DMS114 treated with DMSO at 0.1 percent for 48 hours (cell line): ENCODE measurements around the gene CAMSAP2.

Source experiments
- DNase-seq: peaks from one replicate; lab custom pipeline; 2025; ENCODE audit not compliant: unreplicated experiment; lab: John Stamatoyannopoulos, UW

CAMSAP2 gene

GRCh38 chr1:200877010-200877409 lies 138.3 kb downstream of the CAMSAP2 start:
- no peak for DNase-seq

- no peak for DNase-seq
These were observed 139.3 kb downstream of the CAMSAP2 start for GRCh38 chr1:200877839-200878551.

GRCh38 chr1:200880212-200880611 lies 141.5 kb downstream of the CAMSAP2 start:
- DNase-seq = no peak

GRCh38 chr1:200883118-200883517 lies 144.4 kb downstream of the CAMSAP2 start:
- no peak for DNase-seq

- no peak for DNase-seq
These were observed 147.1 kb downstream of the CAMSAP2 start for GRCh38 chr1:200885623-200886402.

GRCh38 chr1:200886594-200886993 lies 147.9 kb downstream of the CAMSAP2 start:
- DNase-seq = no peak

- DNase-seq = no peak
These were observed 148.3 kb downstream of the CAMSAP2 start for GRCh38 chr1:200887036-200887435.

- no peak for DNase-seq
These were observed 149.2 kb downstream of the CAMSAP2 start for GRCh38 chr1:200887772-200888348.

- no peak for DNase-seq
These were observed 149.7 kb downstream of the CAMSAP2 start for GRCh38 chr1:200888349-200888838.

- DNase-seq = no peak
These were observed 150.9 kb downstream of the CAMSAP2 start for GRCh38 chr1:200889571-200889970.

- no peak for DNase-seq
These were observed 151.3 kb downstream of the CAMSAP2 start for GRCh38 chr1:200890027-200890426.

- peak; percentile 43 for DNase-seq
These were observed 152.4 kb downstream of the CAMSAP2 start for GRCh38 chr1:200890818-200891773.

- no peak for DNase-seq
These were observed 153.1 kb downstream of the CAMSAP2 start for GRCh38 chr1:200891774-200892157.

- DNase-seq = no peak
These were observed 153.9 kb downstream of the CAMSAP2 start for GRCh38 chr1:200892546-200892945.

GRCh38 chr1:200892958-200893357 lies 154.3 kb downstream of the CAMSAP2 start:
- no peak for DNase-seq

GRCh38 chr1:200893411-200893901 lies 154.8 kb downstream of the CAMSAP2 start:
- no peak for DNase-seq

- no peak for DNase-seq
These were observed 156.2 kb downstream of the CAMSAP2 start, which contains the start of gene INAVA for GRCh38 chr1:200894712-200895442. INAVA (plus strand) TSS chr1:200894900; CDS start chr1:200898401, 3,501 bp downstream.

GRCh38 chr1:200895443-200895789 lies 156.7 kb downstream of the CAMSAP2 start:
- no peak for DNase-seq

GRCh38 chr1:200895801-200896530 lies 157.3 kb downstream of the CAMSAP2 start:
- no peak for DNase-seq
